ENCODE data around the gene ATP6V1B1. TPM values are rescaled to one million over a fixed set of nuclear protein-coding genes. Genes with fewer than 3 reads are reported as not detected.

Gene ATP6V1B1
- total RNA-seq, 3 donors from 2014 or later (not counting 1 experiment from before 2014, with no cell fraction given), result not detected

- TF ChIP-seq CTCF (IDR thresholded peaks at IDR 0.05), result no peak
- Mint-ChIP-seq H3K4me1 (peaks cover 5 to 11% of the 10 kb centered on the region in 2 donors), H3K4me3 (no peak overlapping the region), H3K27me3 (ENCODE audit: low read depth in 2 of 2) (peaks cover 22 to 39% of the 10 kb centered on the region in 2 donors), H3K36me3 (no peaks in the 10 kb centered on the region), H3K9me3 (no peaks in the 10 kb centered on the region), H3K27ac (peak overlapping the region in 1 of 2 donors; percentile 51)
- H3K9me3 ChIP-seq (ENCODE audit: control insufficient read depth, insufficient read depth, low read length), result no peaks in the 10 kb centered on the region
- intact Hi-C loops (cut with micrococcal nuclease), result no loop called here
- H3K4me1 ChIP-seq (ENCODE audit: control insufficient read depth, insufficient read depth, low read length), result peaks cover 9% of the 10 kb centered on the region
- no peak overlapping the region for H3K27ac ChIP-seq (ENCODE audit: low read length)
- H3K36me3 ChIP-seq (ENCODE audit: control insufficient read depth, insufficient read depth, low read length), result no peaks in the 10 kb centered on the region
- no peak overlapping the region for H3K4me3 ChIP-seq (ENCODE audit: low read length)
- H3K27me3 ChIP-seq (ENCODE audit: control insufficient read depth, insufficient read depth, low read length), result peaks cover 7% of the 10 kb centered on the region
- ATAC-seq (peak in 2 of 3 donors; percentile 5 to 12), DNase-seq (peak in 1 of 2 donors; percentile 11)
- WGBS (ENCODE audit: insufficient coverage), result 100% methylated on average over 4 of the region's 6 CpGs
Observed at GRCh38 chr2:70958759-70959158, 23.1 kb downstream of the ATP6V1B1 start.

GRCh38 chr2:70959271-70959761 lies 23.6 kb downstream of the ATP6V1B1 start:
- Mint-ChIP-seq H3K9me3 (no peaks in the 10 kb centered on the region), H3K4me1 (peaks cover 5 to 11% of the 10 kb centered on the region in 2 donors), H3K36me3 (no peaks in the 10 kb centered on the region), H3K27ac (peak overlapping the region in 1 of 2 donors; percentile 51), H3K27me3 (ENCODE audit: low read depth in 2 of 2) (peaks cover 19 to 37% of the 10 kb centered on the region in 2 donors), H3K4me3 (no peak overlapping the region)
- H3K9me3 ChIP-seq (ENCODE audit: control insufficient read depth, insufficient read depth, low read length), result no peaks in the 10 kb centered on the region
- ATAC-seq (no peak), DNase-seq (no peak)
- no peak overlapping the region for H3K27ac ChIP-seq (ENCODE audit: low read length)
- H3K36me3 ChIP-seq (ENCODE audit: control insufficient read depth, insufficient read depth, low read length), result no peaks in the 10 kb centered on the region
- intact Hi-C loops (cut with micrococcal nuclease), result no loop called here
- WGBS (ENCODE audit: insufficient coverage), result 83% methylated on average over 9 of the region's 9 CpGs
- peaks cover 9% of the 10 kb centered on the region for H3K4me1 ChIP-seq (ENCODE audit: control insufficient read depth, insufficient read depth, low read length)
- peaks cover 11% of the 10 kb centered on the region for H3K27me3 ChIP-seq (ENCODE audit: control insufficient read depth, insufficient read depth, low read length)
- no peak for TF ChIP-seq CTCF (IDR thresholded peaks at IDR 0.05)
- no peak overlapping the region for H3K4me3 ChIP-seq (ENCODE audit: low read length)

- Histone ChIP-seq H3K4me1 (ENCODE audit: control insufficient read depth, insufficient read depth, low read length) (peaks cover 16% of the 10 kb centered on the region), H3K27ac (ENCODE audit: low read length) (no peak overlapping the region), H3K36me3 (ENCODE audit: control insufficient read depth, insufficient read depth, low read length) (no peaks in the 10 kb centered on the region), H3K9me3 (ENCODE audit: control insufficient read depth, insufficient read depth, low read length) (no peaks in the 10 kb centered on the region), H3K27me3 (ENCODE audit: control insufficient read depth, insufficient read depth, low read length) (peaks cover 12% of the 10 kb centered on the region), H3K4me3 (ENCODE audit: low read length) (no peak overlapping the region)
- H3K36me3 Mint-ChIP-seq, result no peaks in the 10 kb centered on the region
- peaks cover 12 to 19% of the 10 kb centered on the region in 2 donors for H3K4me1 Mint-ChIP-seq
- no peak overlapping the region for H3K27ac Mint-ChIP-seq
- peaks cover 17 to 36% of the 10 kb centered on the region in 2 donors for H3K27me3 Mint-ChIP-seq (ENCODE audit: low read depth in 2 of 2)
- no peak for TF ChIP-seq CTCF (IDR thresholded peaks at IDR 0.05)
- intact Hi-C loops (cut with micrococcal nuclease), result no loop called here
- H3K9me3 Mint-ChIP-seq, result no peaks in the 10 kb centered on the region
- no peak overlapping the region for H3K4me3 Mint-ChIP-seq
- 87% methylated on average over 17 of the region's 17 CpGs for WGBS (ENCODE audit: insufficient coverage)
- DNase-seq, result peak in 1 of 2 donors; percentile 12
- no peak for ATAC-seq
Observed at GRCh38 chr2:70959851-70960832, 24.4 kb downstream of the ATP6V1B1 start.

Measured in natural killer cell (primary cell).